ENCODE data around the gene QSOX2. TPM values are rescaled to one million over a fixed set of nuclear protein-coding genes. Genes with fewer than 3 reads are reported as not detected.

Gene QSOX2
- total RNA-seq, 1 donor from 2014 or later, result 21.2 TPM

DNA sequence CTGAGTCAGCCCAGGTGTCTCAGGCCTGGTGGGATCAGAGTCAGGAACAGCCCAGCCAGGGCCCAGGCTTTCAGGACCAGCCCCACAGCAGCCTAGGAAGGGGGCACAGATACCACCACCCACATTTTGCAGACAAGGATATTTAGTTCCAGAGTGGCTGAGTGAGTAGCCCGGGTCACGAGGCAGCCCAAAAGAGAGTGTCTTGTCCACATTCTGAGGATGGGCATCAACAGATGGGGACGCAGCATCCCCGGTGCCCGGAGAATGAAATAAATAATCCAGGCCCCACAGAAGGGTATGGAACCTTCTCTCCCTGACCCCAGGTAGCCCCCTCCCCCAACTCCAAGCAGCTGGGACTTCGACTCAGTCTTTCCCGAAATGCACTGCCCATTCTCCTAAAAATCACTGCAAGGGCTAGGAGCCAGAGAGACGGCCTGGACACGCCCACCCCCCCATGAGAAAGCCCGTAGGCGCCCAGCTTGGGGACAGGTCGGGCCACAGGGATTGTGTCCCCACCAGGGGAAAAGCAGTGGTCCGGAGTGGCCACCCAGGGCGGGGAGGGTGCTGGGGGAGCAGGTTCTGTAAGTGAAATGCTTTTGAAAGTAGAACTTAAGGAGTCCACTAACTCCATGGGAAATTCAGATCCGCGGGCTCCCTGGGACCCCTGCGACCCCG, 47.5 kb downstream of the QSOX2 start:
- DNase-seq, result no peak
- H3K9me3 Mint-ChIP-seq (ENCODE audit: unreplicated experiment), result no peaks in the 10 kb centered on the region
- H3K27me3 Mint-ChIP-seq (ENCODE audit: unreplicated experiment), result peaks cover 11% of the 10 kb centered on the region
- H3K36me3 Mint-ChIP-seq (ENCODE audit: unreplicated experiment), result no peaks in the 10 kb centered on the region
- H3K4me3 Mint-ChIP-seq (ENCODE audit: unreplicated experiment), result no peak overlapping the region
- H3K4me1 Mint-ChIP-seq (ENCODE audit: low read depth, unreplicated experiment), result peaks cover 4% of the 10 kb centered on the region
- no peak overlapping the region for H3K27ac Mint-ChIP-seq (ENCODE audit: unreplicated experiment)
- TF ChIP-seq, protein P1, sequence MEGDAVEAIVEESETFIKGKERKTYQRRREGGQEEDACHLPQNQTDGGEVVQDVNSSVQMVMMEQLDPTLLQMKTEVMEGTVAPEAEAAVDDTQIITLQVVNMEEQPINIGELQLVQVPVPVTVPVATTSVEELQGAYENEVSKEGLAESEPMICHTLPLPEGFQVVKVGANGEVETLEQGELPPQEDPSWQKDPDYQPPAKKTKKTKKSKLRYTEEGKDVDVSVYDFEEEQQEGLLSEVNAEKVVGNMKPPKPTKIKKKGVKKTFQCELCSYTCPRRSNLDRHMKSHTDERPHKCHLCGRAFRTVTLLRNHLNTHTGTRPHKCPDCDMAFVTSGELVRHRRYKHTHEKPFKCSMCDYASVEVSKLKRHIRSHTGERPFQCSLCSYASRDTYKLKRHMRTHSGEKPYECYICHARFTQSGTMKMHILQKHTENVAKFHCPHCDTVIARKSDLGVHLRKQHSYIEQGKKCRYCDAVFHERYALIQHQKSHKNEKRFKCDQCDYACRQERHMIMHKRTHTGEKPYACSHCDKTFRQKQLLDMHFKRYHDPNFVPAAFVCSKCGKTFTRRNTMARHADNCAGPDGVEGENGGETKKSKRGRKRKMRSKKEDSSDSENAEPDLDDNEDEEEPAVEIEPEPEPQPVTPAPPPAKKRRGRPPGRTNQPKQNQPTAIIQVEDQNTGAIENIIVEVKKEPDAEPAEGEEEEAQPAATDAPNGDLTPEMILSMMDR (IDR thresholded peaks at IDR 0.05; ENCODE audit: partially characterized antibody, unreplicated experiment), result no peak

DNA sequence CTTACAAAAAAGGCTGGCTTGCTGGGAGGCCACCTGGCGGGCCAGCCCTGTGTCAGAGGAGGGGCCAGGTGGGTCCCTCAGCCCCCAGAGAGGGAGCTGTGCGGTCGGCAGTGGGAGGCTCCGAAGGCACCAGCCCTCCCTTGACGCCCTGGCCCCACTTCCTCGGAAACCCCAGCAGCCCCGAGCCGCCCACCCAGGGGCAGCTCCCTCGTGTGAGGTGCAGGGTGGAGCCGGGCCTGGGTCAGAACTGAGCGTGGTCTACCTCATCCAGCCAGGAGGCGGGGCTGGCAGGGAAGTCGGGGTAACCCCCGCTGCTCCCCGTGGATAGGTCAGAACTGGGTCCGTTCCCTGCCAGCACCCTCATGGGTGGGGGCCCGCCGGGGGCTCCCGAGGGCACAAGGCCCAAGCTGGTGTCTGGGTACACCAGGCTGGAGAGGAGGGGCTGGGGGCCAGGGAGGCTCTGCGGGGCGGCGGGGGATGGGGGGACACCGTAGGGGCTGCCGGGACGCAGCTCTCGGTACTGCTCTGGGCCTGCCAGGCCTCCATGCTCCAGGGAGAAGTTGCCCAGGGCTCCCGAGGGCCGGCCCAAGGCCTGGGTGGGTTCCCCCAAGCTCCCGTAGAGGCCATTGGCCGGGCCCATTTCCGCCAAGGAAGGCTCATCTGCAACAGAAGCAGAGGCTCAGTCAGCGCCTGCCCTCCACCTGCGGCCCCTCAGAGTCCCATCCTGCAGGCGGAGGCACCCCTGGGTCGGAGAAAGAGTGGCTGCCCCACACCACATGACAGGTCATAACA, 48.3 kb downstream of the QSOX2 start:
- peaks cover 4% of the 10 kb centered on the region for H3K4me1 Mint-ChIP-seq (ENCODE audit: low read depth, unreplicated experiment)
- no peak for DNase-seq
- no peaks in the 10 kb centered on the region for H3K36me3 Mint-ChIP-seq (ENCODE audit: unreplicated experiment)
- no peak overlapping the region for H3K4me3 Mint-ChIP-seq (ENCODE audit: unreplicated experiment)
- TF ChIP-seq, protein P1 (IDR thresholded peaks at IDR 0.05; ENCODE audit: partially characterized antibody, unreplicated experiment), result no peak
- no peaks in the 10 kb centered on the region for H3K9me3 Mint-ChIP-seq (ENCODE audit: unreplicated experiment)
- H3K27me3 Mint-ChIP-seq (ENCODE audit: unreplicated experiment), result peaks cover 11% of the 10 kb centered on the region
- no peak overlapping the region for H3K27ac Mint-ChIP-seq (ENCODE audit: unreplicated experiment)

DNA sequence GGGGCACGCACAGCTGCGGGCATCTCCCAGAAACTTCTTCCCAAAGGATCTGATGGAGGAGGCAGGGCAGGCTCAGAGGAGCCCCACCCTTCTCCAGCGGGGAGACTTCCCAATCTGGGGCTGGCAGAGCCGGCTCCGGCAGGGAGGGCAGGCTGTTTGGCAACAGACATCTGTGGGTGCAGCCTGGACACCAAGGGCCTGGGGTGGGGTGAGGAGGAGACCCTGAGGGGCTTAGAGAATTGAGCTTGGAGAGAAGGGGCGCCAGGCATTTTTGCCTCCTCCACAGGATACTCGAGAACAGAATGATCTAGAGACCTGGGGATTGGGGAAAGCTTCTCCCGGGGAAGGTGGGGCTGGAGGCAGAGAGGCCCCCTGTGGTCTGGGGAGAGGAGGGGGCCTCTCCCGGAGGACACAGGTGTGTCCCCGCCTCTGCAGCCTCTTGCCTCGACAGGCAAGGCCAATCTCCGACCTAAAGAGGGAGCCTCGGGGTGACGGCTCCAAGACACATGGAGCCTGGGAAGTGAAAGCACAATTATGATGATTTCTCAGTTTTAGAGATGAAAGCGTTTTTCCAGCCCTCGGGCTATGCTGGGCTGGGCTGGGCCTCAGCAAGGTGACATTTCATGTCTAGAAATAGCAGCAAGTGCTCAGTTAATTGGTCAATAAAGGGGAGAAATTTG, 49.1 kb downstream of the QSOX2 start:
- Mint-ChIP-seq H3K27me3 (ENCODE audit: unreplicated experiment) (peaks cover 11% of the 10 kb centered on the region), H3K27ac (ENCODE audit: unreplicated experiment) (peak overlapping the region; percentile 34), H3K36me3 (ENCODE audit: unreplicated experiment) (no peaks in the 10 kb centered on the region), H3K9me3 (ENCODE audit: unreplicated experiment) (peaks cover 3% of the 10 kb centered on the region), H3K4me3 (ENCODE audit: unreplicated experiment) (no peak overlapping the region), H3K4me1 (ENCODE audit: low read depth, unreplicated experiment) (peaks cover 4% of the 10 kb centered on the region)
- TF ChIP-seq, protein P1 (IDR thresholded peaks at IDR 0.05; ENCODE audit: partially characterized antibody, unreplicated experiment), result no peak
- no peak for DNase-seq

DNA sequence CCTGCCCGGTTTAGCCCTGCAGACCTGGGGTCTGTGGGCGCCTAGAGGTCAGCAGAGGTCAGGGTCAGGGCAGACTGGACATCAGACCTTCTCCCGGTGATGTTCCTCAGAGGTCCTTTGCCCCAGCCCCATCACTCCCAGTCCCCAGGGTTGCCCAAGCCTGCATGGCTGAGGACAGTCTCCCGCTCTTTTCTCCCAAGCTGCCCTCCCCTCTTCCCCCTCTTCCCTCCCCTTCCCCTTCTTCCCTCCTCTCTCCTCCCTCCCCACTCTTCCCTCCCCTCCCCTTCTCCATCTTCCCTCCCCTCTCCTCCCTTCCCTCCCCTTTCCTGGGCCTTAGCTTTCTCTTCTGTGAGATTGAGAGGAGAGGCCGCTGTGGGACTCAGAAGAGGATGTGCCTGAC, 51.1 kb downstream of the QSOX2 start:
- Mint-ChIP-seq H3K27me3 (ENCODE audit: unreplicated experiment) (peaks cover 12% of the 10 kb centered on the region), H3K4me1 (ENCODE audit: low read depth, unreplicated experiment) (peaks cover 5% of the 10 kb centered on the region), H3K27ac (ENCODE audit: unreplicated experiment) (no peak overlapping the region), H3K36me3 (ENCODE audit: unreplicated experiment) (no peaks in the 10 kb centered on the region), H3K4me3 (ENCODE audit: unreplicated experiment) (no peak overlapping the region), H3K9me3 (ENCODE audit: unreplicated experiment) (peaks cover 4% of the 10 kb centered on the region)
- no peak for DNase-seq
- TF ChIP-seq, protein P1 (IDR thresholded peaks at IDR 0.05; ENCODE audit: partially characterized antibody, unreplicated experiment), result no peak
